Measurements from ENCODE around the gene PTCH1.

DNA sequence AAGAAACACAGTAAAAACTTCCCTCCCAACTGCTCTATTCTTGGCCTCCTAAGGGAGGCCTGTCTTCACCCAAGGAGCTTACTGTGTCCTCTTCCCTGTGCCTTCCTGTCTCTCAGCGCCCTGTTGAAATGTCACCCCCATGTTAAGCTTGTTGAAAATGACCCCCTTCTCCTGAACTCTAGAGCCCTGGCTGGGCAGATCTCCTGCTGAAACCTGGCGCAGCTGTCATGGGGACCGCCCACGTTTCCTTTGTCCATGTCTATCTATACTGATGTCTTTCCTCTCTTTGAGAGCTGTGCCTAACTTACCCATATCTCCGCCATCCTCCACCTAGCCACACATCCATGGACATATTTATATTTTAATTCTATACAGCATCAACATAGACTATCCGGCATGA, 33.3 kb downstream of the PTCH1 start:
- TF ChIP-seq POLR2A (IDR thresholded peaks at IDR 0.05) (no peak), CTCF (IDR thresholded peaks at IDR 0.05) (no peak)
